Astrocyte (in vitro differentiated cells and primary cell): ENCODE measurements around the gene ASPSCR1.

Experiments used
- CTCF ChIP-seq: IDR thresholded peaks from 2 replicates; pipeline ENCODE4 v1.5.1; 2011; ENCODE audit warnings: low read depth, mild to moderate bottlenecking, inconsistent platforms, low read length, moderate library complexity; ENCODE audit not compliant: insufficient read depth
- EZH2 ChIP-seq: IDR thresholded peaks from 2 replicates; pipeline ENCODE4 v1.6.1; 2012; ENCODE audit warnings: mild to moderate bottlenecking, low read length, inconsistent platforms; ENCODE audit not compliant: insufficient read depth

GRCh38 chr17:81978524-81979298, 1.3 kb downstream of the ASPSCR1 start:
- TF ChIP-seq CTCF (no peak), EZH2 (no peak)
